Thyroid gland (tissue), 4 donors: ENCODE results near the gene WASF2.

Experiments used
- CTCF ChIP-seq, 6 experiments: fragments of 200-600 bp in 3 of 6; fragments of 450-650 bp in 3 of 6; sonication (generic) in 3 of 6; IDR thresholded peaks; one replicate each; pipeline ENCODE4 v1.5.1; 2016 to 2019; ENCODE audit warnings: antibody characterized with exemption in 6 of 6, mild to moderate bottlenecking in 2 of 6, inconsistent platforms in 1 of 6, moderate library complexity in 1 of 6
- POLR2A ChIP-seq, 2 donors: fragments of 450-650 bp; IDR thresholded peaks; one replicate each; pipeline ENCODE4 v1.6.1; 2017; ENCODE audit warnings: antibody characterized with exemption in 2 of 2, mild to moderate bottlenecking in 2 of 2, moderate library complexity in 1 of 2

GRCh38 chr1:27429029-27429425 is 60.9 kb downstream of the WASF2 start:
- TF ChIP-seq CTCF (IDR thresholded peaks at IDR 0.05) (no peak), POLR2A (IDR thresholded peaks at IDR 0.05) (no peak)
